SK-N-SH (cell line): ENCODE data around the gene CGB2.

Experiments used
- EP300 ChIP-seq, 2 experiments: IDR thresholded peaks; 2 replicates each; pipeline versions ENCODE4 v1.4.0 to v1.6.1; 2012; ENCODE audit warnings: borderline replicate concordance in 1 of 2, low read depth in 1 of 2, low read length in 1 of 2
- EZH2phosphoT487 ChIP-seq: fragments of 200-600 bp; sonication (generic); IDR thresholded peaks from 2 replicates; pipeline ENCODE4 v1.6.1; 2017; ENCODE audit warnings: low read depth, mixed run types, mild to moderate bottlenecking, antibody characterized with exemption, moderate library complexity, borderline replicate concordance
- YY1 ChIP-seq: IDR thresholded peaks from 2 replicates; pipeline ENCODE4 v1.4.0; 2012; ENCODE audit warnings: low read depth, mild to moderate bottlenecking
- TF ChIP-seq, protein P1 (sequence below): fragments of 200-600 bp; sonication (generic); IDR thresholded peaks from 2 replicates; pipeline ENCODE4 v1.6.1; 2017; ENCODE audit warnings: antibody characterized with exemption, mild to moderate bottlenecking, moderate library complexity
- TF ChIP-seq, protein P2 (sequence below): fragments of 150-350 bp; IDR thresholded peaks from 2 replicates; pipeline ENCODE4 v1.6.1; 2017; ENCODE audit warnings: antibody characterized with exemption, low read length, low read depth, borderline replicate concordance

DNA sequence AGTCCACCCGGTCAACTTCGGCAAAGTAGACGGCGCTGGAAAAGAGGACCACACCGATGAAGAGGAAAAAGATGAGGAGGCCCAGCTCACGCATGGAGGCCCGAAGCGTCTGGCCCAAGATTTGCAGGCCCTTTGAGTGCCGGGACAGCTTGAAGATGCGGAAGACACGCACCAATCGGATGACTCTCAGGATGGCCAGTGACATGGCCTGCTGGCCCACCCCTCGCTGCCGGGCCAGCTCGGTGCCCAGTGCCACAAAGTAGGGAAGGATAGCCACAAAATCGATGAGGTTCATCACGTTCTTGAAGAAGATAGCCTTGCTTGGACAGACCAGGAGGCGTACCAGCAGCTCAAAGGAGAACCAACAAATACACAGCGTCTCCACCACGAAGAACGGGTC lies 38.7 kb downstream of the CGB2 start:
- TF ChIP-seq EZH2phosphoT487 (no peak), EP300 (IDR thresholded peaks at IDR 0.05; ENCODE audit: borderline replicate concordance in 1 of 2, low read depth in 1 of 2, low read length in 1 of 2) (no peak), YY1 (no peak)
- TF ChIP-seq, protein P1, sequence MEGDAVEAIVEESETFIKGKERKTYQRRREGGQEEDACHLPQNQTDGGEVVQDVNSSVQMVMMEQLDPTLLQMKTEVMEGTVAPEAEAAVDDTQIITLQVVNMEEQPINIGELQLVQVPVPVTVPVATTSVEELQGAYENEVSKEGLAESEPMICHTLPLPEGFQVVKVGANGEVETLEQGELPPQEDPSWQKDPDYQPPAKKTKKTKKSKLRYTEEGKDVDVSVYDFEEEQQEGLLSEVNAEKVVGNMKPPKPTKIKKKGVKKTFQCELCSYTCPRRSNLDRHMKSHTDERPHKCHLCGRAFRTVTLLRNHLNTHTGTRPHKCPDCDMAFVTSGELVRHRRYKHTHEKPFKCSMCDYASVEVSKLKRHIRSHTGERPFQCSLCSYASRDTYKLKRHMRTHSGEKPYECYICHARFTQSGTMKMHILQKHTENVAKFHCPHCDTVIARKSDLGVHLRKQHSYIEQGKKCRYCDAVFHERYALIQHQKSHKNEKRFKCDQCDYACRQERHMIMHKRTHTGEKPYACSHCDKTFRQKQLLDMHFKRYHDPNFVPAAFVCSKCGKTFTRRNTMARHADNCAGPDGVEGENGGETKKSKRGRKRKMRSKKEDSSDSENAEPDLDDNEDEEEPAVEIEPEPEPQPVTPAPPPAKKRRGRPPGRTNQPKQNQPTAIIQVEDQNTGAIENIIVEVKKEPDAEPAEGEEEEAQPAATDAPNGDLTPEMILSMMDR: no peak
- TF ChIP-seq, protein P2, sequence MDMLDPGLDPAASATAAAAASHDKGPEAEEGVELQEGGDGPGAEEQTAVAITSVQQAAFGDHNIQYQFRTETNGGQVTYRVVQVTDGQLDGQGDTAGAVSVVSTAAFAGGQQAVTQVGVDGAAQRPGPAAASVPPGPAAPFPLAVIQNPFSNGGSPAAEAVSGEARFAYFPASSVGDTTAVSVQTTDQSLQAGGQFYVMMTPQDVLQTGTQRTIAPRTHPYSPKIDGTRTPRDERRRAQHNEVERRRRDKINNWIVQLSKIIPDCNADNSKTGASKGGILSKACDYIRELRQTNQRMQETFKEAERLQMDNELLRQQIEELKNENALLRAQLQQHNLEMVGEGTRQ: no peak
